Cardiac fibroblast (primary cell): ENCODE data around the gene TEX38.
"Not testable (repeated sequence)": the region's sequence is repeated elsewhere in the genome, so short reads cannot be mapped to it uniquely, and the experiment has no call there.

Experiments used
- DNase-seq, 2 donors: peaks; one replicate each; pipeline versions ENCODE4 v3.0.0 to v3.0.0-alpha.2; 2010; ENCODE audit warnings: low read depth in 2 of 2
- H3K4me3 ChIP-seq, 2 donors: replicated peaks in 1 of 2; 1 replicate in 1 of 2; 2 replicates in 1 of 2; pipeline ENCODE4 v1.5.1; 2011; ENCODE audit warnings: low read depth in 2 of 2, low read length in 2 of 2, mild to moderate bottlenecking in 2 of 2, moderate library complexity in 1 of 2
- CTCF ChIP-seq: IDR thresholded peaks from one replicate; pipeline ENCODE4 v1.5.1; 2011; ENCODE audit warnings: low read depth, mild to moderate bottlenecking, low read length, inconsistent platforms

TEX38 gene

DNA sequence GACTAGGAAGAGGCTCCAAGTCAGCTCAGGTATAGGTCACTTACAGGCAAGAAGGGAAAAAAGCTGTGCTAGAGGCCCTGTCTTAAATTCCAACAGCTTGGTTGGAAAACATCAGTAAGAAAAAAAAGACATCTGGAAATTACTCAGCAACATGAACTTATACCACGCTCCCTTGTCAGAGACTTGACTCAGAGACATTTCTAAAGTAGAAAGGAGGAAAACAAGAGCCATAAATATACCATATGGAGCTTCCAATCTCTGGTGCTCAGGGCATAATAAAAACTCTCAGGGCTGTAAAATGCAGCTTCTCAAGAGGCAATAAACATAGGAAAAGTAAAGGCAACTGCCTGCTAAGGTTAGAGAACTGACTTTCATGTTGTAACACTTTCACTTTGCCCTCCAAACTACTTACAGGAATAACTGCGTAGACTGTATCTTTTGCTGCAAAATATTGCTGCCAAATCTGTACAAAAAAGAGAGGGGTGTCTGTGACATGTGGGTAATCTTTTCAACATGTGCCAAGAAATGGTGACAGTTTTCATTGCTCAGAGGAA, 18.2 kb upstream of the TEX38 start:
- no peak for TF ChIP-seq CTCF
- peak; percentile 12 to 39 for DNase-seq
- H3K4me3 ChIP-seq: no peak overlapping the region

- no peak for TF ChIP-seq CTCF
- no peak overlapping the region for H3K4me3 ChIP-seq
- DNase-seq: no peak
These were observed 17.6 kb upstream of the TEX38 start for GRCh38 chr1:46654012-46654411.

DNA sequence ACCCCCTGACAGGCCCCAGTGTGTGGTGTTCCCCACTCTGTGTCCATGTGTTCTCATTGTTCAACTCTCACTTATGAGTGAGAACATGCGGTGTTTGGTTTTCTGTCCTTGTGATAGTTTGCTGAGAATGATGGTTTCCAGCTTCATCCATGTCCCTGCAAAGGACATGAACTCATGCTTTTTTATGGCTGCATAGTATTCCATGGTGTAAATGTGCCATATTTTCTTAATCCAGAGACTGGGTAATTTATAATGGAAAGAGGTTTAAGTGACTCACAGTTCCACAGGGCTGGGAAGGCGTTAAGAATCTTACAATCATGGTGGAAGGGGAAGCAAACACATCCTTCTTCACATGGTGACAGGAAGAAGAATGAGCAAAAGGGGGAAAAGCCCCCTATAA, 17.0 kb upstream of the TEX38 start:
- DNase-seq: not testable (repeated sequence)

GRCh38 chr1:46655848-46656247, 15.8 kb upstream of the TEX38 start:
- no peak for DNase-seq
- no peak overlapping the region for H3K4me3 ChIP-seq
- no peak for TF ChIP-seq CTCF

More for the DNA sequence above, 17.0 kb upstream of the TEX38 start:
- H3K4me3 ChIP-seq: not testable (repeated sequence)

- H3K4me3 ChIP-seq: no peak overlapping the region
- TF ChIP-seq CTCF: no peak
- no peak for DNase-seq
These were observed 15.0 kb upstream of the TEX38 start for GRCh38 chr1:46656643-46657042.

DNA sequence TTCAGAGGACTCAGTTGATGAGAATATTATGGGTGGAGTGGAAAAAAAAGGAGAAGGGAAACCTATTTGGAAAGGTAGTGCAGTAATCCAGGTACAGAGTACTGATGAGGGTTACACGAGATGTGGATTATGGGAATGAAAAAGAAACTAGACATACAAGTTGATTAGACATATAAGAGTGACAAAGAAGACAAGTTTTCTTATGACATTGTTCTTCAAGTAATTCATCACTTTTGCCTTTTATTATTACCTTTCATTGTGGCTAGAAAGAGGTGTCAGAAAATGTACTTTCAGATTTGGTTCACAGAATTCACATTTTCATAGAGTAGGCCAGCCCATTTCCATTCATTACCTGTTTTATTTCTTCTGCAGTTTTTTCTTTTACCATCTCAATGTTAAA, 13.9 kb upstream of the TEX38 start:
- no peak for TF ChIP-seq CTCF
- H3K4me3 ChIP-seq: no peak overlapping the region
- no peak for DNase-seq

DNA sequence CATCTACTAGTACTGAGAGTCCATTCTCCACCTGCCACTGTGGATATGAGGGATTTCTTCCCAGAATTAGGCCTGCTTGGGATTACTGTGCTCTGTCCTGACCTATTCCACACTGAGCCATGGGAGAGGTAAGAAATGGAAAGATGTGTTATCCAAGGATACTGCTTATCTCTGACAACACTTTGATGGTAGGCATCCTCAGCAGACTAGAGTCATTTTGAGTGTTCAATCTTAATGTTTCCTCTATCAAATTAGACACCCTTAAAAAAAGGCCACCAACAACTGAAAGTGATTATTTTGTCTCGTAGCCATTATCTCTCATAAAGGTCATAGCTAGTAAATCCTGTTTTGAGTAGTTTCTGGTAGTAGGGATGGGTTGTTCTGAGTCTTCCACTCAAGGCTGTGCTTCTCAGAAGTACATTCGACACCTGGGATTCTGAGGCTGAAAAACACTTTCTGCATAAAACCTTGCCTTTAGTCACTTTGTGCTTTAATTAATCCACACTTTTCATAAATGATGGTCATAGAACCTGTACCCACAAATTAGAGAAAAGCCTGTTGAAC, 12.3 kb upstream of the TEX38 start:
- H3K4me3 ChIP-seq: no peak overlapping the region
- no peak for TF ChIP-seq CTCF
- no peak for DNase-seq

- not testable (repeated sequence) for DNase-seq, H3K4me3 ChIP-seq
These were observed 11.5 kb upstream of the TEX38 start for GRCh38 chr1:46660116-46660515.

GRCh38 chr1:46662919-46663318, 8.7 kb upstream of the TEX38 start:
- DNase-seq, H3K4me3 ChIP-seq: not testable (repeated sequence)
